ENCODE data around the gene GSN. TPM values are rescaled to one million over a fixed set of nuclear protein-coding genes. Genes with fewer than 3 reads are reported as not detected.

The GSN gene
- total RNA-seq, 1 donor from 2014 or later = 2,053 TPM

DNA sequence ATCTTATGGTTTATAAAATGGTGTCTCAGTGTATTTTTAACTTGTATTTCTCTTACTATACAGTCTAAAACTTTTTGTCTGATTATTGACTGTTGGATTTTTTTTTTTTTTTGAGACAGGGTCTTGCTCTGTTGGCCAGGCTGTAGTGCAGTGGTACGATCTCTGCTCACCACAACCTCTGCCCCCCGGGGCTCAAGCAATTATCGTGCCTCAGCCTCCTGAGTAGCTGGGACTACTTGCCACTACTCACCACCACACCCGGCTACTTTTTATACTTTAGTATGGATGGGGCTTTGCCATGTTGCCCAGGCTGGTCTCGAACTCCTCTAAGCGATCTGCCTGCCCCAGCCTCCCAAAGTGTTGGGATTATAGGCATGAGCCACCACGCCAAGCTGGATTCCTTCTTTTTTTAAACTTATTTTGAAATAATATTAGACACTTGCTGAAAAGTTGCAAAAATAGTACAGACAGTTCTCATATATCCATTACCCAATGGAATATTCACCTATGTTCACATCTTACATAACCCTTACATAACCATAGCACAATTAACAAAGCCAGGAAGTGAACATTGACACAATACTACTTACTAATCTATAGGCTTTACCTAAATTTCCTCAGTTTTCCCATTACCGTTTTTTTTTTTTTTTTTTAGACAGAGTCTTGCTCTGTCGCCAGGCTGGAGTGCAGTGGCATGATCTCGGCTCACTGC lies 54.9 kb downstream of the GSN start:
- DNase-seq (ENCODE audit: extremely low spot score in 2 of 2) = no peak
- Histone ChIP-seq H3K9me3 (no peaks in the 10 kb centered on the region), H3K27me3 (no peaks in the 10 kb centered on the region), H3K4me3 (no peak overlapping the region), H3K27ac (peak overlapping the region; percentile 98), H3K4me1 (peaks cover 61% of the 10 kb centered on the region), H3K36me3 (peaks cover 4 to 86% of the 10 kb centered on the region in 2 donors)
- no peak for TF ChIP-seq POLR2AphosphoS5 (IDR thresholded peaks at IDR 0.05; ENCODE audit: insufficient read depth in 1 of 2, low read depth in 1 of 2)
- TF ChIP-seq, protein P1, sequence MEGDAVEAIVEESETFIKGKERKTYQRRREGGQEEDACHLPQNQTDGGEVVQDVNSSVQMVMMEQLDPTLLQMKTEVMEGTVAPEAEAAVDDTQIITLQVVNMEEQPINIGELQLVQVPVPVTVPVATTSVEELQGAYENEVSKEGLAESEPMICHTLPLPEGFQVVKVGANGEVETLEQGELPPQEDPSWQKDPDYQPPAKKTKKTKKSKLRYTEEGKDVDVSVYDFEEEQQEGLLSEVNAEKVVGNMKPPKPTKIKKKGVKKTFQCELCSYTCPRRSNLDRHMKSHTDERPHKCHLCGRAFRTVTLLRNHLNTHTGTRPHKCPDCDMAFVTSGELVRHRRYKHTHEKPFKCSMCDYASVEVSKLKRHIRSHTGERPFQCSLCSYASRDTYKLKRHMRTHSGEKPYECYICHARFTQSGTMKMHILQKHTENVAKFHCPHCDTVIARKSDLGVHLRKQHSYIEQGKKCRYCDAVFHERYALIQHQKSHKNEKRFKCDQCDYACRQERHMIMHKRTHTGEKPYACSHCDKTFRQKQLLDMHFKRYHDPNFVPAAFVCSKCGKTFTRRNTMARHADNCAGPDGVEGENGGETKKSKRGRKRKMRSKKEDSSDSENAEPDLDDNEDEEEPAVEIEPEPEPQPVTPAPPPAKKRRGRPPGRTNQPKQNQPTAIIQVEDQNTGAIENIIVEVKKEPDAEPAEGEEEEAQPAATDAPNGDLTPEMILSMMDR (IDR thresholded peaks at IDR 0.05) = no peak
- TF ChIP-seq POLR2A (IDR thresholded peaks at IDR 0.05) = no peak
- intact Hi-C loops (cut with DNase I) = no loop called here

DNA sequence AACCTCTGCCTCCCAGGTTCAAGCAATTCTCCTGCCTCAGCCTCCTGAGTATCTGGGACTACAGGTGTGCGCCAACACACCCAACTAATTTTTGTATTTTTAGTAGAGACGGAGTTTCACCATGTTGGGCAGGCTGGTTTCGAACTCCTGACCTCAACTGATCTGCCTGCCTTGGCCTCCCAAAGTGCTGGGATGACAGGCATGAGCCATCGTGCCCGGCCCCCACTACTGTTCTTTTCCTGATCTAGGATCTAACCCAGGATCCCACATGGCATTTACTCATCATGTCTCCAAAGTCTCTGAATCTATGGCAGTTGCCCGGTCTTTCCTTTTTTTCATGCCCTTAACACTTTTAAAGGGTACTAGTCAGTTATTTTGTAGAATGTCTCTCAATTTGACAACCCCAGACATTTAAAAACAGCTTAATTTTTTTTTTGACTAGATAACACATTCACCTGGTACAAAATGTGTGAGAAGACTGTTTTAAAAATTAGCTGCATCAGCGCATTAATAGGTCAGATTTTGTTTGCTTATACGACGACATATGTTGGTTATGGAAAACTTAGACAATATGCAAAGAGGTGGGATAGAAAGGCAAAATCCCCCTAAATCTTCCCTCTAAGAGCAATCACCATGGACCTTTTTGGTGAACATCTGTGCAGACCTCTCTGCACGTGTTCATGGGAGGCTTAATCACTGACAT lies 55.6 kb downstream of the GSN start:
- intact Hi-C loops (cut with DNase I) = no loop called here
- TF ChIP-seq POLR2AphosphoS5 (IDR thresholded peaks at IDR 0.05; ENCODE audit: insufficient read depth in 1 of 2, low read depth in 1 of 2) (no peak), POLR2A (IDR thresholded peaks at IDR 0.05) (no peak)
- TF ChIP-seq, protein P1 (IDR thresholded peaks at IDR 0.05) = no peak
- Histone ChIP-seq H3K9me3 (no peaks in the 10 kb centered on the region), H3K27me3 (no peaks in the 10 kb centered on the region), H3K36me3 (peaks cover 4 to 86% of the 10 kb centered on the region in 2 donors), H3K4me3 (no peak overlapping the region), H3K4me1 (peaks cover 61% of the 10 kb centered on the region), H3K27ac (peak overlapping the region; percentile 98)
- DNase-seq (ENCODE audit: extremely low spot score in 2 of 2) = no peak

DNA sequence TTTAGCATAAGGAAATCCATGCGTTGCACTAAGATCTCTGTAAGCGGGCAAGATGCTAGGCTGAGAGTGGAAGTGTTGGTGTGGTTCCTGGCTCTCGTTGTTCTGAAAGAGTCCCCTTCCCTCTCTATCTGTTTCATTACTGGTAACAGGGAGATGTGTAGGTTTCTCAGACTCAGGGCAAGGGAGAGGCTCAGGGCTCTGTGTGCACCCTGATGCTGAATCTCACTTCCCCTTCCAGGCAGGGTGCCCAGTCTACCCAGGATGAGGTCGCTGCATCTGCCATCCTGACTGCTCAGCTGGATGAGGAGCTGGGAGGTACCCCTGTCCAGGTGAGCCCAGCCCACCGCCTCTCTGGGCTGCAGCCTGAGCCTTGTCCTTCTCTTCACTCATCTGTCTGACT lies 56.4 kb downstream of the GSN start:
- no peak for DNase-seq (ENCODE audit: extremely low spot score in 2 of 2)
- Histone ChIP-seq H3K4me1 (peaks cover 67% of the 10 kb centered on the region), H3K27me3 (no peaks in the 10 kb centered on the region), H3K36me3 (peaks cover 5 to 86% of the 10 kb centered on the region in 2 donors), H3K4me3 (no peak overlapping the region), H3K9me3 (no peaks in the 10 kb centered on the region), H3K27ac (peak overlapping the region; percentile 98)
- TF ChIP-seq POLR2A (IDR thresholded peaks at IDR 0.05) (no peak), POLR2AphosphoS5 (IDR thresholded peaks at IDR 0.05; ENCODE audit: insufficient read depth in 1 of 2, low read depth in 1 of 2) (no peak)
- TF ChIP-seq, protein P1 (IDR thresholded peaks at IDR 0.05) = no peak
- intact Hi-C loops (cut with DNase I) = no loop called here

DNA sequence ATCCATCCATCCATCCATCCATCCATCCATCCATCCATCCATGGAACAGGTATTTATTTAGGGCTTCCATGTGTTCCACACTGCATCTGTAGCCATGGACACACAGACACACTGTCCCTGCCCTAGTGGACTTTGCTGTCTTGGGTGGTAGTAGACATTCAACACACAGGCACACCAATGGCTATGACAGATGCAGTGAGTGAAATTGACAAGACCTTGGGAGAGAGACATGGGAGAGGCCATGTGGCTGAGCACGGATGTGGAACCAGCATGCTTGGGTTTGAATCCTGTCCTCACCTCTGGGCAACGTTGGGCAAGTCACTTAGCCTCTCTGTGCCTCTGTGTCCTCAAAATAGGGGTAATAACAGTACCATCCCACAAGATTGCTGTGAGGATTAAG lies 56.8 kb downstream of the GSN start:
- TF ChIP-seq, protein P1 (IDR thresholded peaks at IDR 0.05) = no peak
- TF ChIP-seq POLR2A (IDR thresholded peaks at IDR 0.05) (no peak), POLR2AphosphoS5 (IDR thresholded peaks at IDR 0.05; ENCODE audit: insufficient read depth in 1 of 2, low read depth in 1 of 2) (no peak)
- peak in 1 of 2 donors; percentile 82 for DNase-seq (ENCODE audit: extremely low spot score in 2 of 2)
- H3K4me3 ChIP-seq = no peak overlapping the region
- peaks cover 7 to 89% of the 10 kb centered on the region in 2 donors for H3K36me3 ChIP-seq
- H3K4me1 ChIP-seq = peaks cover 71% of the 10 kb centered on the region
- peak overlapping the region; percentile 98 for H3K27ac ChIP-seq
- intact Hi-C loops (cut with DNase I) = no loop called here
- no peaks in the 10 kb centered on the region for H3K9me3 ChIP-seq
- H3K27me3 ChIP-seq = no peaks in the 10 kb centered on the region

DNA sequence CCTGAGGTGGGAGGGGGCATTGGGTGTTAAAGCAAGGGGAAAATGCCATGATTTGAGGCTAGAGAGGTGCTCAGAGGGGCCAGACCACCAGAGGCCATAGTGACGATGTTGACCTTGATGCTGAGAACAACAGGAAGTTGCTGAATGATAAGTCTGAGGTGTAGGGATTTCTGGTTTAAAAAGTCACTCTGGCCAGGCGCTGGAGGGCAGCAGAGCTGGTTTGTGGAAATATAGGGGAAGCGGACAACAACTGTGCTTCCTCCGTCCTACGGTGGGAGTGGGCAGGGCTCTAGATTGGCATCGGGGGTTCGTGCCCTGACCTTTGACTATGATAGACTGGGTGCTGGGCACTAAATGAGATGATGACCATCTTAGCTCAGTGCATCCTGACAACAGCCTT lies 57.4 kb downstream of the GSN start:
- intact Hi-C loops (cut with DNase I) = no loop called here
- Histone ChIP-seq H3K4me3 (no peak overlapping the region), H3K27me3 (no peaks in the 10 kb centered on the region), H3K27ac (peak overlapping the region; percentile 98), H3K36me3 (peaks cover 12 to 95% of the 10 kb centered on the region in 2 donors), H3K9me3 (no peaks in the 10 kb centered on the region), H3K4me1 (peaks cover 71% of the 10 kb centered on the region)
- no peak for TF ChIP-seq POLR2AphosphoS5 (IDR thresholded peaks at IDR 0.05; ENCODE audit: insufficient read depth in 1 of 2, low read depth in 1 of 2)
- TF ChIP-seq, protein P1 (IDR thresholded peaks at IDR 0.05) = no peak
- TF ChIP-seq POLR2A (IDR thresholded peaks at IDR 0.05) = no peak
- DNase-seq (ENCODE audit: extremely low spot score in 2 of 2) = peak in 1 of 2 donors; percentile 80

All from vagina (tissue), 2 donors.